Measurements from ENCODE around the gene CELSR3.

Gene CELSR3

GRCh38 chr3:48598323-48599076 lies 64.2 kb downstream of the CELSR3 start:
- H3K27me3 ChIP-seq (ENCODE audit: control insufficient read depth, insufficient read depth, low read length) = peaks cover 7% of the 10 kb centered on the region; the same call in 1 of the 2 replicates
- no peaks in the 10 kb centered on the region for H3K9me3 ChIP-seq (ENCODE audit: control insufficient read depth, insufficient read depth, low read depth, low read length)
- H3K9ac ChIP-seq (ENCODE audit: low read length) = peak overlapping the region; percentile 29
- H3K36me3 ChIP-seq (ENCODE audit: control insufficient read depth, insufficient read depth, low read length) = peaks cover 68% of the 10 kb centered on the region
- H3K4me1 ChIP-seq (ENCODE audit: control insufficient read depth, insufficient read depth, low read length) = peaks cover 48% of the 10 kb centered on the region
- H3K27ac ChIP-seq (ENCODE audit: low read depth, low read length) = peak overlapping the region; percentile 68; the same call in 1 of the 2 replicates
- H3K4me3 ChIP-seq (ENCODE audit: low read depth, low read length) = no peak overlapping the region

- no peaks in the 10 kb centered on the region for H3K9me3 ChIP-seq (ENCODE audit: control insufficient read depth, insufficient read depth, low read depth, low read length)
- H3K4me1 ChIP-seq (ENCODE audit: control insufficient read depth, insufficient read depth, low read length) = peaks cover 51% of the 10 kb centered on the region
- peak overlapping the region; percentile 58 for H3K9ac ChIP-seq (ENCODE audit: low read length)
- H3K27me3 ChIP-seq (ENCODE audit: control insufficient read depth, insufficient read depth, low read length) = peaks cover 7% of the 10 kb centered on the region; the same call in 1 of the 2 replicates
- peaks cover 68% of the 10 kb centered on the region for H3K36me3 ChIP-seq (ENCODE audit: control insufficient read depth, insufficient read depth, low read length)
- H3K27ac ChIP-seq (ENCODE audit: low read depth, low read length) = no peak overlapping the region; the same call in 1 of the 2 replicates
- no peak overlapping the region for H3K4me3 ChIP-seq (ENCODE audit: low read depth, low read length)
Observed at GRCh38 chr3:48597408-48597800, 65.3 kb downstream of the CELSR3 start.

- Histone ChIP-seq H3K9me3 (ENCODE audit: control insufficient read depth, insufficient read depth, low read depth, low read length) (no peaks in the 10 kb centered on the region), H3K4me1 (ENCODE audit: control insufficient read depth, insufficient read depth, low read length) (peaks cover 51% of the 10 kb centered on the region), H3K4me3 (ENCODE audit: low read depth, low read length) (no peak overlapping the region), H3K36me3 (ENCODE audit: control insufficient read depth, insufficient read depth, low read length) (peaks cover 70% of the 10 kb centered on the region), H3K27me3 (ENCODE audit: control insufficient read depth, insufficient read depth, low read length) (peaks cover 7% of the 10 kb centered on the region; the same call in 1 of the 2 replicates), H3K27ac (ENCODE audit: low read depth, low read length) (peak overlapping the region; percentile 53; the same call in 1 of the 2 replicates), H3K9ac (ENCODE audit: low read length) (peak overlapping the region; percentile 58)
Observed at GRCh38 chr3:48596676-48597407, 65.8 kb downstream of the CELSR3 start.

- Histone ChIP-seq H3K4me1 (ENCODE audit: control insufficient read depth, insufficient read depth, low read length) (peaks cover 51% of the 10 kb centered on the region), H3K27me3 (ENCODE audit: control insufficient read depth, insufficient read depth, low read length) (peaks cover 7% of the 10 kb centered on the region; the same call in 1 of the 2 replicates), H3K9ac (ENCODE audit: low read length) (peak overlapping the region; percentile 58), H3K4me3 (ENCODE audit: low read depth, low read length) (peak overlapping the region; percentile 68; the same call in 1 of the 2 replicates), H3K27ac (ENCODE audit: low read depth, low read length) (peak overlapping the region; percentile 53; the same call in 1 of the 2 replicates), H3K36me3 (ENCODE audit: control insufficient read depth, insufficient read depth, low read length) (peaks cover 70% of the 10 kb centered on the region), H3K9me3 (ENCODE audit: control insufficient read depth, insufficient read depth, low read depth, low read length) (no peaks in the 10 kb centered on the region)
Observed at GRCh38 chr3:48596157-48596556, 66.5 kb downstream of the CELSR3 start.

- peaks cover 51% of the 10 kb centered on the region for H3K4me1 ChIP-seq (ENCODE audit: control insufficient read depth, insufficient read depth, low read length)
- peaks cover 70% of the 10 kb centered on the region for H3K36me3 ChIP-seq (ENCODE audit: control insufficient read depth, insufficient read depth, low read length)
- no peaks in the 10 kb centered on the region for H3K9me3 ChIP-seq (ENCODE audit: control insufficient read depth, insufficient read depth, low read depth, low read length)
- peak overlapping the region; percentile 68; the same call in 1 of the 2 replicates for H3K4me3 ChIP-seq (ENCODE audit: low read depth, low read length)
- peak overlapping the region; percentile 58 for H3K9ac ChIP-seq (ENCODE audit: low read length)
- H3K27me3 ChIP-seq (ENCODE audit: control insufficient read depth, insufficient read depth, low read length) = peaks cover 7% of the 10 kb centered on the region; the same call in 1 of the 2 replicates
- H3K27ac ChIP-seq (ENCODE audit: low read depth, low read length) = peak overlapping the region; percentile 86; the same call in 1 of the 2 replicates
Observed at GRCh38 chr3:48595526-48596121, 67.1 kb downstream of the CELSR3 start.

- Histone ChIP-seq H3K9ac (ENCODE audit: low read length) (peak within 1 kb of the TSS; percentile 97), H3K27ac (ENCODE audit: low read depth, low read length) (peak within 1 kb of the TSS; percentile 86; the same call in 1 of the 2 replicates), H3K4me3 (ENCODE audit: low read depth, low read length) (peak within 1 kb of the TSS; percentile 68), H3K9me3 (ENCODE audit: control insufficient read depth, insufficient read depth, low read depth, low read length) (no peaks in the 10 kb centered on the region), H3K4me1 (ENCODE audit: control insufficient read depth, insufficient read depth, low read length) (peaks cover 51% of the 10 kb centered on the region), H3K27me3 (ENCODE audit: control insufficient read depth, insufficient read depth, low read length) (peaks cover 7% of the 10 kb centered on the region; the same call in 1 of the 2 replicates), H3K36me3 (ENCODE audit: control insufficient read depth, insufficient read depth, low read length) (peaks cover 70% of the 10 kb centered on the region)
Observed at GRCh38 chr3:48595075-48595525, 67.6 kb downstream of the CELSR3 start, which contains the start of gene COL7A1. Gene COL7A1 (minus strand): TSS chr3:48595329. CDS start chr3:48595159, 170 bp downstream.

GRCh38 chr3:48594417-48595049 lies 68.2 kb downstream of the CELSR3 start:
- peak overlapping the region; percentile 68 for H3K4me3 ChIP-seq (ENCODE audit: low read depth, low read length)
- H3K9me3 ChIP-seq (ENCODE audit: control insufficient read depth, insufficient read depth, low read depth, low read length) = no peaks in the 10 kb centered on the region
- peaks cover 51% of the 10 kb centered on the region for H3K4me1 ChIP-seq (ENCODE audit: control insufficient read depth, insufficient read depth, low read length)
- H3K9ac ChIP-seq (ENCODE audit: low read length) = peak overlapping the region; percentile 97
- peaks cover 70% of the 10 kb centered on the region for H3K36me3 ChIP-seq (ENCODE audit: control insufficient read depth, insufficient read depth, low read length)
- peaks cover 7% of the 10 kb centered on the region; the same call in 1 of the 2 replicates for H3K27me3 ChIP-seq (ENCODE audit: control insufficient read depth, insufficient read depth, low read length)
- H3K27ac ChIP-seq (ENCODE audit: low read depth, low read length) = peak overlapping the region; percentile 86; the same call in 1 of the 2 replicates

GRCh38 chr3:48593337-48593736 lies 69.3 kb downstream of the CELSR3 start:
- peaks cover 68% of the 10 kb centered on the region for H3K36me3 ChIP-seq (ENCODE audit: control insufficient read depth, insufficient read depth, low read length)
- no peak overlapping the region for H3K27ac ChIP-seq (ENCODE audit: low read depth, low read length)
- H3K9me3 ChIP-seq (ENCODE audit: control insufficient read depth, insufficient read depth, low read depth, low read length) = no peaks in the 10 kb centered on the region
- H3K9ac ChIP-seq (ENCODE audit: low read length) = peak overlapping the region; percentile 97
- peaks cover 40% of the 10 kb centered on the region for H3K4me1 ChIP-seq (ENCODE audit: control insufficient read depth, insufficient read depth, low read length)
- H3K4me3 ChIP-seq (ENCODE audit: low read depth, low read length) = peak overlapping the region; percentile 68; the same call in 1 of the 2 replicates
- H3K27me3 ChIP-seq (ENCODE audit: control insufficient read depth, insufficient read depth, low read length) = peaks cover 7% of the 10 kb centered on the region; the same call in 1 of the 2 replicates

- peaks cover 67% of the 10 kb centered on the region for H3K36me3 ChIP-seq (ENCODE audit: control insufficient read depth, insufficient read depth, low read length)
- H3K27me3 ChIP-seq (ENCODE audit: control insufficient read depth, insufficient read depth, low read length) = peaks cover 7% of the 10 kb centered on the region; the same call in 1 of the 2 replicates
- H3K27ac ChIP-seq (ENCODE audit: low read depth, low read length) = no peak overlapping the region
- no peak overlapping the region for H3K4me3 ChIP-seq (ENCODE audit: low read depth, low read length)
- H3K9ac ChIP-seq (ENCODE audit: low read length) = peak overlapping the region; percentile 97
- H3K9me3 ChIP-seq (ENCODE audit: control insufficient read depth, insufficient read depth, low read depth, low read length) = no peaks in the 10 kb centered on the region
- H3K4me1 ChIP-seq (ENCODE audit: control insufficient read depth, insufficient read depth, low read length) = peaks cover 32% of the 10 kb centered on the region
Observed at GRCh38 chr3:48592519-48593087, 70.1 kb downstream of the CELSR3 start.

Data from HUES6 (cell line).